SK-N-SH treated with all-trans-retinoic acid at 6 μM for 48 hours (cell line): ENCODE data around the gene ADGRL2.

Experiments
- BACH2 ChIP-seq: fragments of 250-450 bp; sonication (Bioruptor Pico); IDR thresholded peaks from 2 replicates; pipeline ENCODE4 v1.9.0; 2021; ENCODE audit warnings: mild to moderate bottlenecking, borderline replicate concordance
- PATZ1 ChIP-seq: fragments of 250-450 bp; sonication (Bioruptor Pico); IDR thresholded peaks from 2 replicates; pipeline ENCODE4 v1.8.0; 2020; ENCODE audit warnings: mild to moderate bottlenecking, moderate library complexity, borderline replicate concordance
- POU6F1 ChIP-seq: fragments of 250-450 bp; sonication (Bioruptor Pico); IDR thresholded peaks from 2 replicates; pipeline ENCODE4 v1.8.0; 2021; ENCODE audit warnings: low read depth, mild to moderate bottlenecking, moderate library complexity, borderline replicate concordance
- RARB ChIP-seq: fragments of 250-450 bp; sonication (Bioruptor Pico); IDR thresholded peaks from 2 replicates; pipeline ENCODE4 v1.8.0; 2021; ENCODE audit warnings: mild to moderate bottlenecking, moderate library complexity
- TSHZ2 ChIP-seq: fragments of 250-450 bp; sonication (Bioruptor Pico); IDR thresholded peaks from 2 replicates; pipeline ENCODE4 v1.5.0; 2020; ENCODE audit warnings: mild to moderate bottlenecking, moderate library complexity
- ZNF70 ChIP-seq: fragments of 450-650 bp; formaldehyde crosslinking; IDR thresholded peaks from 2 replicates; pipeline ENCODE4 v1.5.0; 2020; ENCODE audit warnings: mild to moderate bottlenecking, moderate library complexity
- TF ChIP-seq, protein P1 (sequence below): fragments of 250-450 bp; sonication (Bioruptor Pico); IDR thresholded peaks from 2 replicates; pipeline ENCODE4 v1.5.1; 2020; ENCODE audit warnings: low read depth, mild to moderate bottlenecking, moderate library complexity

DNA sequence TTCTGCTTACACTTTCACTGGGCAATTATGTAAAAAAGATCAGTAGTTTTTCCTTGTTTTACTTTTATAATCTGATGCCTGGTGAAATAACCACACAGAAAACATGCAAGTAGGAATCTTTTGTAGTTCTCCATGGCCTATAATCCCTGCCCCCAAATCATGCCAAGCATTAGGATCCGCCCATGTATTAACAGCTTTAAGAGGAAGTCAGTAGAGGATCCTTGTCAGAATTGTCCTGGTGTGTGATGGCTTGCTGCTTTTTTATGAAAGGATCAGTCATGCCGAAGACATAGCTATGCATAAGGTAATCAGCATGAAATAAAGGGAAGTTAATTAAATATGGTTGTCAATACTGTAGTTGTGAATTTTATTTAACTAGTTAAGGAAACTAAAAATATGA, 20.0 kb downstream of the ADGRL2 start:
- no peak for TF ChIP-seq ZNF70 (CRISPR knock-in tag)
- TF ChIP-seq PATZ1 (CRISPR knock-in tag): no peak
- no peak for TF ChIP-seq BACH2 (CRISPR knock-in tag)
- TF ChIP-seq, protein P1, sequence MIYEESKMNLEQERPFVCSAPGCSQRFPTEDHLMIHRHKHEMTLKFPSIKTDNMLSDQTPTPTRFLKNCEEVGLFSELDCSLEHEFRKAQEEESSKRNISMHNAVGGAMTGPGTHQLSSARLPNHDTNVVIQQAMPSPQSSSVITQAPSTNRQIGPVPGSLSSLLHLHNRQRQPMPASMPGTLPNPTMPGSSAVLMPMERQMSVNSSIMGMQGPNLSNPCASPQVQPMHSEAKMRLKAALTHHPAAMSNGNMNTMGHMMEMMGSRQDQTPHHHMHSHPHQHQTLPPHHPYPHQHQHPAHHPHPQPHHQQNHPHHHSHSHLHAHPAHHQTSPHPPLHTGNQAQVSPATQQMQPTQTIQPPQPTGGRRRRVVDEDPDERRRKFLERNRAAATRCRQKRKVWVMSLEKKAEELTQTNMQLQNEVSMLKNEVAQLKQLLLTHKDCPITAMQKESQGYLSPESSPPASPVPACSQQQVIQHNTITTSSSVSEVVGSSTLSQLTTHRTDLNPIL: no peak
- TF ChIP-seq RARB: no peak
- no peak for TF ChIP-seq TSHZ2
- TF ChIP-seq POU6F1 (CRISPR knock-in tag): no peak
